ENCODE data around the gene RNF150.

DNA sequence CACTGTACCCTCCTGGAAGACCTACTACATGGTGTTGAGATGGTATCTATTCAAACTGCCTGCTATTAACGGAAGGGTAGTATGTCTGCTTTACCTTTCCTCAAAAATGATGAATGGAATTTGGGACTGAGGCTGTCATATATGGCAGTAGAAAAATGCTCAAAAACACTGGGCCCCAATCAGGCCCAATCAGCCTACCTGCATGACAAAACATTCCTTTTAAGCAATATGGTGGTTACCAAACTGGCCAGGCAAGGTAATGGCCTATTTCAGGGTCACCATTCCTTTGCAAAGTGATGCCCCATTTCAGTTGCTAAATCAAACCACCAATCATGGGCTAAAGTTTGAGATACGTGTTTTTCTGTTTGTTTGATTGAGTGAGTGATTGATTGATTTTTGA is 14.9 kb downstream of the RNF150 start:
- no peak for TF ChIP-seq POLR2A (IDR thresholded peaks at IDR 0.05)
- TF ChIP-seq, protein P1, sequence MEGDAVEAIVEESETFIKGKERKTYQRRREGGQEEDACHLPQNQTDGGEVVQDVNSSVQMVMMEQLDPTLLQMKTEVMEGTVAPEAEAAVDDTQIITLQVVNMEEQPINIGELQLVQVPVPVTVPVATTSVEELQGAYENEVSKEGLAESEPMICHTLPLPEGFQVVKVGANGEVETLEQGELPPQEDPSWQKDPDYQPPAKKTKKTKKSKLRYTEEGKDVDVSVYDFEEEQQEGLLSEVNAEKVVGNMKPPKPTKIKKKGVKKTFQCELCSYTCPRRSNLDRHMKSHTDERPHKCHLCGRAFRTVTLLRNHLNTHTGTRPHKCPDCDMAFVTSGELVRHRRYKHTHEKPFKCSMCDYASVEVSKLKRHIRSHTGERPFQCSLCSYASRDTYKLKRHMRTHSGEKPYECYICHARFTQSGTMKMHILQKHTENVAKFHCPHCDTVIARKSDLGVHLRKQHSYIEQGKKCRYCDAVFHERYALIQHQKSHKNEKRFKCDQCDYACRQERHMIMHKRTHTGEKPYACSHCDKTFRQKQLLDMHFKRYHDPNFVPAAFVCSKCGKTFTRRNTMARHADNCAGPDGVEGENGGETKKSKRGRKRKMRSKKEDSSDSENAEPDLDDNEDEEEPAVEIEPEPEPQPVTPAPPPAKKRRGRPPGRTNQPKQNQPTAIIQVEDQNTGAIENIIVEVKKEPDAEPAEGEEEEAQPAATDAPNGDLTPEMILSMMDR (IDR thresholded peaks at IDR 0.05), result no peak
